ENCODE data around the gene SCT.

- TF ChIP-seq TCF7L2 (IDR thresholded peaks at IDR 0.05; ENCODE audit: low read depth, low read length) = no peak
- no peak for TF ChIP-seq POLR2AphosphoS5 (IDR thresholded peaks at IDR 0.05; ENCODE audit: low read depth, low read length)
- no peak for TF ChIP-seq CTCF (IDR thresholded peaks at IDR 0.05)
- TF ChIP-seq SIN3A (IDR thresholded peaks at IDR 0.05; ENCODE audit: borderline replicate concordance, insufficient read depth, low read depth, low read length) = no peak
- TF ChIP-seq REST (IDR thresholded peaks at IDR 0.05; ENCODE audit: insufficient read depth in 1 of 2, low read depth in 2 of 2, low read length in 1 of 2) = no peak
Observed at GRCh38 chr11:584287-584686, 42.7 kb downstream of the SCT start.

Measured in Panc1 (cell line).